GM10847 (cell line): ENCODE measurements around the gene CHAF1A.

Source experiments
- POLR2A ChIP-seq: IDR thresholded peaks from 2 replicates; pipeline ENCODE4 v1.6.1; 2011; ENCODE audit not compliant: insufficient read length; ENCODE audit errors: extremely low read depth

The CHAF1A gene

GRCh38 chr19:4492337-4493103 lies 90.1 kb downstream of the CHAF1A start:
- no peak for TF ChIP-seq POLR2A
